ENCODE results near the gene TFDP3. TPM values are rescaled to one million over a fixed set of nuclear protein-coding genes. Genes with fewer than 3 reads are reported as not detected.

The TFDP3 gene
- polyA plus RNA-seq, 1 donor from 2014 or later = not detected

DNA sequence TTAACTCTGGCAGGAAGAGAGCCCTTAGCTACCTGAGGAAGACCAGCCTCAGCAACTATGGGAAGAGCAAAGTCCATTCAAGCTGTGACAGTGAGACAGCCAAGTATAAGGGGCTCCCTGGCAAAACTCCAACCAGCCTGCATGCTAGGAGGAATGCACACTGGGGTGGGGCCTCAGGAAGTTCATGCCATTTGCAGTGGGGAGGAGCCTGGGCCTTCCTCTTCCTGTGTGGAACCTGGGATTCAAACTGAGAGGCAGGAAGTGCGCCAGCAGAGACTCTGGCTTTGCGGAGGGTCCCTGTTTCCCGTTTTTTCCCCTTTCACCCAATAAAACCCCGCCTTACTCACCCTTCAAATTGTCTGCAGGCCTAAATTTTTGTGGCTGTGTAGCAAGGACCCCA is 33.0 kb downstream of the TFDP3 start:
- H3K27me3 ChIP-seq (ENCODE audit: insufficient read depth, low read depth, low read length) = no peaks in the 10 kb centered on the region

DNA sequence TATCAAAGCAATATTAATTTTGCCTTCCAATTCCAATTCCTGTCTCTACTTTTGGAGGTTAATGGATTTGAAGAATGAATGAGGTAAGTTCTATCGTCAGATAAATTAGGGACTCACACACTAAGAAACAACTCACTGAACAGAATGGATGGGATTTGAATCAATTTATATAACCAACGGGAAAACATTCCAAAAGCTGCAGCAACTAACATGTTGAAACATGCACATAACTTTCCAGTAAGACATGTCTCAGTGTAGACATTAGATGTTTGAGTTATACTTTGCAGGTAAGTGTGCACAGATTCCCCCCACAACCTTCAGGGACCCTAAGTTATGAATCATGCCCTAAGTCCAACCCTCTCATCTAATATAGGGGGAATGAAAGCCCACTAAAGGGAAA is 34.3 kb downstream of the TFDP3 start:
- H3K9ac ChIP-seq (ENCODE audit: low read length) = no peak overlapping the region
- no peak overlapping the region for H2AFZ ChIP-seq (ENCODE audit: low read depth, low read length)
- H3K79me2 ChIP-seq (replicated peaks; ENCODE audit: insufficient read depth, low read length) = no peaks in the 10 kb centered on the region
- no peaks in the 10 kb centered on the region for H3K36me3 ChIP-seq (ENCODE audit: insufficient read depth, low read length)
- no peaks in the 10 kb centered on the region for H3K9me2 ChIP-seq (ENCODE audit: insufficient read depth, low read length)
- no peak overlapping the region for H3K4me2 ChIP-seq (ENCODE audit: low read length)
- no peaks in the 10 kb centered on the region for H3K9me3 ChIP-seq (ENCODE audit: low read length)
- H3K27me3 ChIP-seq (ENCODE audit: insufficient read depth, low read depth, low read length) = no peaks in the 10 kb centered on the region
- H3K27ac ChIP-seq (ENCODE audit: low read length) = no peak overlapping the region
- no peaks in the 10 kb centered on the region for H4K20me1 ChIP-seq (ENCODE audit: insufficient read depth)
- H3F3A ChIP-seq (ENCODE audit: insufficient read depth, low read length, poor library complexity, severe bottlenecking) = no peaks in the 10 kb centered on the region
- TF ChIP-seq SMC3 (conservative IDR thresholded peaks at IDR 0.05; ENCODE audit: poor library complexity) = no peak
- no peak for TF ChIP-seq POLR2AphosphoS5 (IDR thresholded peaks at IDR 0.05)
- no peak for TF ChIP-seq EP300 (conservative IDR thresholded peaks at IDR 0.05; ENCODE audit: poor library complexity, severe bottlenecking)
- no peak for TF ChIP-seq TAF1 (IDR thresholded peaks at IDR 0.05; ENCODE audit: low read depth)
- TF ChIP-seq, protein P1, sequence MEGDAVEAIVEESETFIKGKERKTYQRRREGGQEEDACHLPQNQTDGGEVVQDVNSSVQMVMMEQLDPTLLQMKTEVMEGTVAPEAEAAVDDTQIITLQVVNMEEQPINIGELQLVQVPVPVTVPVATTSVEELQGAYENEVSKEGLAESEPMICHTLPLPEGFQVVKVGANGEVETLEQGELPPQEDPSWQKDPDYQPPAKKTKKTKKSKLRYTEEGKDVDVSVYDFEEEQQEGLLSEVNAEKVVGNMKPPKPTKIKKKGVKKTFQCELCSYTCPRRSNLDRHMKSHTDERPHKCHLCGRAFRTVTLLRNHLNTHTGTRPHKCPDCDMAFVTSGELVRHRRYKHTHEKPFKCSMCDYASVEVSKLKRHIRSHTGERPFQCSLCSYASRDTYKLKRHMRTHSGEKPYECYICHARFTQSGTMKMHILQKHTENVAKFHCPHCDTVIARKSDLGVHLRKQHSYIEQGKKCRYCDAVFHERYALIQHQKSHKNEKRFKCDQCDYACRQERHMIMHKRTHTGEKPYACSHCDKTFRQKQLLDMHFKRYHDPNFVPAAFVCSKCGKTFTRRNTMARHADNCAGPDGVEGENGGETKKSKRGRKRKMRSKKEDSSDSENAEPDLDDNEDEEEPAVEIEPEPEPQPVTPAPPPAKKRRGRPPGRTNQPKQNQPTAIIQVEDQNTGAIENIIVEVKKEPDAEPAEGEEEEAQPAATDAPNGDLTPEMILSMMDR (IDR thresholded peaks at IDR 0.05; ENCODE audit: poor library complexity, severe bottlenecking) = no peak
- TF ChIP-seq, protein P2, sequence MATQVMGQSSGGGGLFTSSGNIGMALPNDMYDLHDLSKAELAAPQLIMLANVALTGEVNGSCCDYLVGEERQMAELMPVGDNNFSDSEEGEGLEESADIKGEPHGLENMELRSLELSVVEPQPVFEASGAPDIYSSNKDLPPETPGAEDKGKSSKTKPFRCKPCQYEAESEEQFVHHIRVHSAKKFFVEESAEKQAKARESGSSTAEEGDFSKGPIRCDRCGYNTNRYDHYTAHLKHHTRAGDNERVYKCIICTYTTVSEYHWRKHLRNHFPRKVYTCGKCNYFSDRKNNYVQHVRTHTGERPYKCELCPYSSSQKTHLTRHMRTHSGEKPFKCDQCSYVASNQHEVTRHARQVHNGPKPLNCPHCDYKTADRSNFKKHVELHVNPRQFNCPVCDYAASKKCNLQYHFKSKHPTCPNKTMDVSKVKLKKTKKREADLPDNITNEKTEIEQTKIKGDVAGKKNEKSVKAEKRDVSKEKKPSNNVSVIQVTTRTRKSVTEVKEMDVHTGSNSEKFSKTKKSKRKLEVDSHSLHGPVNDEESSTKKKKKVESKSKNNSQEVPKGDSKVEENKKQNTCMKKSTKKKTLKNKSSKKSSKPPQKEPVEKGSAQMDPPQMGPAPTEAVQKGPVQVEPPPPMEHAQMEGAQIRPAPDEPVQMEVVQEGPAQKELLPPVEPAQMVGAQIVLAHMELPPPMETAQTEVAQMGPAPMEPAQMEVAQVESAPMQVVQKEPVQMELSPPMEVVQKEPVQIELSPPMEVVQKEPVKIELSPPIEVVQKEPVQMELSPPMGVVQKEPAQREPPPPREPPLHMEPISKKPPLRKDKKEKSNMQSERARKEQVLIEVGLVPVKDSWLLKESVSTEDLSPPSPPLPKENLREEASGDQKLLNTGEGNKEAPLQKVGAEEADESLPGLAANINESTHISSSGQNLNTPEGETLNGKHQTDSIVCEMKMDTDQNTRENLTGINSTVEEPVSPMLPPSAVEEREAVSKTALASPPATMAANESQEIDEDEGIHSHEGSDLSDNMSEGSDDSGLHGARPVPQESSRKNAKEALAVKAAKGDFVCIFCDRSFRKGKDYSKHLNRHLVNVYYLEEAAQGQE (IDR thresholded peaks at IDR 0.05; ENCODE audit: borderline replicate concordance) = no peak
- TF ChIP-seq EZH2 (IDR thresholded peaks at IDR 0.05; ENCODE audit: borderline replicate concordance, insufficient read depth, low read length, poor library complexity, severe bottlenecking) = no peak
- TF ChIP-seq MXI1 (conservative IDR thresholded peaks at IDR 0.05; ENCODE audit: poor library complexity, severe bottlenecking) = no peak
- TF ChIP-seq RAD21 (conservative IDR thresholded peaks at IDR 0.05) = no peak
- no peak overlapping the region for H3K4me3 ChIP-seq (ENCODE audit: low read length)

More for the DNA sequence above, 33.0 kb downstream of the TFDP3 start:
- no peaks in the 10 kb centered on the region for H3K9me2 ChIP-seq (ENCODE audit: insufficient read depth, low read length)
- no peaks in the 10 kb centered on the region for H3F3A ChIP-seq (ENCODE audit: insufficient read depth, low read length, poor library complexity, severe bottlenecking)
- H2AFZ ChIP-seq (ENCODE audit: low read depth, low read length) = no peak overlapping the region
- no peak overlapping the region for H3K4me3 ChIP-seq (ENCODE audit: low read length)
- H3K27ac ChIP-seq (ENCODE audit: low read length) = no peak overlapping the region
- no peaks in the 10 kb centered on the region for H3K9me3 ChIP-seq (ENCODE audit: low read length)
- TF ChIP-seq SMC3 (conservative IDR thresholded peaks at IDR 0.05; ENCODE audit: poor library complexity) = no peak
- no peak overlapping the region for H3K4me2 ChIP-seq (ENCODE audit: low read length)
- H4K20me1 ChIP-seq (ENCODE audit: insufficient read depth) = no peaks in the 10 kb centered on the region
- H3K79me2 ChIP-seq (replicated peaks; ENCODE audit: insufficient read depth, low read length) = no peaks in the 10 kb centered on the region
- no peaks in the 10 kb centered on the region for H3K36me3 ChIP-seq (ENCODE audit: insufficient read depth, low read length)
- H3K9ac ChIP-seq (ENCODE audit: low read length) = no peak overlapping the region

DNA sequence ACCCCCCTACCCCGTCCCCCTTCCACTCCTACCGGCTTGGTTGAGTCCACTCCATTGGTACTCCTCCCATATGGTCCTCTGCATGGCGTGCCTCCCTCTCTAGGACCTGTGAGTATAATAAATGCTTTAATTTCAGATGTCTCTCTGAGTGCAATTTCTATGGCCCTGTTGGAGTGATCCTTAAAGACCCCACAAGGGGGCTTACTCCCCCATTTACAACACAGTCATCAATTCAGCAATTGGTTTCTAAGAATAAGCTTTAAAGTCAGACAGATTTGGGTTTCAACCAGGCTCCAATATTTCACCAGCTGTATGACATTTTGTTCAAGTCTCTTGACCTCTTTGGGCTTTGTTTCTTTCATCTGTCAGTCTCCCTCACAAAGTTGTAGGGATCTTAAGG is 38.7 kb downstream of the TFDP3 start:
- Histone ChIP-seq H3F3A (ENCODE audit: insufficient read depth, low read length, poor library complexity, severe bottlenecking) (no peaks in the 10 kb centered on the region), H2AFZ (ENCODE audit: low read depth, low read length) (no peak overlapping the region), H3K27ac (ENCODE audit: low read length) (no peak overlapping the region), H3K79me2 (replicated peaks; ENCODE audit: insufficient read depth, low read length) (no peaks in the 10 kb centered on the region), H3K4me3 (ENCODE audit: low read length) (no peak overlapping the region), H3K9me3 (ENCODE audit: low read length) (no peaks in the 10 kb centered on the region), H3K36me3 (ENCODE audit: insufficient read depth, low read length) (no peaks in the 10 kb centered on the region), H3K9ac (ENCODE audit: low read length) (no peak overlapping the region), H3K4me2 (ENCODE audit: low read length) (no peak overlapping the region), H3K27me3 (ENCODE audit: insufficient read depth, low read depth, low read length) (no peaks in the 10 kb centered on the region), H3K9me2 (ENCODE audit: insufficient read depth, low read length) (no peaks in the 10 kb centered on the region), H4K20me1 (ENCODE audit: insufficient read depth) (no peaks in the 10 kb centered on the region)
- TF ChIP-seq RAD21 (conservative IDR thresholded peaks at IDR 0.05) = no peak
- TF ChIP-seq EP300 (conservative IDR thresholded peaks at IDR 0.05; ENCODE audit: poor library complexity, severe bottlenecking) = no peak
- no peak for TF ChIP-seq TAF1 (IDR thresholded peaks at IDR 0.05; ENCODE audit: low read depth)
- TF ChIP-seq, protein P1 (IDR thresholded peaks at IDR 0.05; ENCODE audit: poor library complexity, severe bottlenecking) = no peak
- TF ChIP-seq MXI1 (conservative IDR thresholded peaks at IDR 0.05; ENCODE audit: poor library complexity, severe bottlenecking) = no peak
- TF ChIP-seq, protein P2 (IDR thresholded peaks at IDR 0.05; ENCODE audit: borderline replicate concordance) = no peak
- no peak for TF ChIP-seq SMC3 (conservative IDR thresholded peaks at IDR 0.05; ENCODE audit: poor library complexity)
- no peak for TF ChIP-seq EZH2 (IDR thresholded peaks at IDR 0.05; ENCODE audit: borderline replicate concordance, insufficient read depth, low read length, poor library complexity, severe bottlenecking)
- no peak for TF ChIP-seq POLR2AphosphoS5 (IDR thresholded peaks at IDR 0.05)

Measured in neural cell (in vitro differentiated cells).